ENCODE measurements around the gene INPP5F.

Gene INPP5F

DNA sequence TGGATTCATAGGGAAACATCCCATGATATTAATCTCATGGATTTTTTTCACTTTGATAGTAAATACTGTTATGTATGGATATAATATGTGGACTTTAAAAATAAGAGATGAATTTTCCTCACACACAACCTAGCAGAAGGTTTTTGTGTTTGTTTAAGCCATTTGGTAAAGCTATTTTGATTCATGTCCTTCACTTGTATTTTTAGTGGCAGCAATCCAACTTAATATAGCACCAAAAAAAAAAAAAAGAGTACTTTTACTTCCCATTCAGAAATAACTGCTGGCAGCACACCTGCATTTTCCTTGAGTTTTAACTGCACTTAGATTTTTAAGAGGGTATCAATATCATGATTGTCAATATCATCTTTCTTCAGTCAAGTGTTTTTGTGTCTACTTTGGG, 86.8 kb downstream of the INPP5F start:
- H3K27ac ChIP-seq = no peak overlapping the region
- H3K36me3 ChIP-seq (ENCODE audit: insufficient read depth) = no peaks in the 10 kb centered on the region
- H3K4me2 ChIP-seq = no peak overlapping the region
- H3K9ac ChIP-seq = no peak overlapping the region
- TF ChIP-seq, protein P1, sequence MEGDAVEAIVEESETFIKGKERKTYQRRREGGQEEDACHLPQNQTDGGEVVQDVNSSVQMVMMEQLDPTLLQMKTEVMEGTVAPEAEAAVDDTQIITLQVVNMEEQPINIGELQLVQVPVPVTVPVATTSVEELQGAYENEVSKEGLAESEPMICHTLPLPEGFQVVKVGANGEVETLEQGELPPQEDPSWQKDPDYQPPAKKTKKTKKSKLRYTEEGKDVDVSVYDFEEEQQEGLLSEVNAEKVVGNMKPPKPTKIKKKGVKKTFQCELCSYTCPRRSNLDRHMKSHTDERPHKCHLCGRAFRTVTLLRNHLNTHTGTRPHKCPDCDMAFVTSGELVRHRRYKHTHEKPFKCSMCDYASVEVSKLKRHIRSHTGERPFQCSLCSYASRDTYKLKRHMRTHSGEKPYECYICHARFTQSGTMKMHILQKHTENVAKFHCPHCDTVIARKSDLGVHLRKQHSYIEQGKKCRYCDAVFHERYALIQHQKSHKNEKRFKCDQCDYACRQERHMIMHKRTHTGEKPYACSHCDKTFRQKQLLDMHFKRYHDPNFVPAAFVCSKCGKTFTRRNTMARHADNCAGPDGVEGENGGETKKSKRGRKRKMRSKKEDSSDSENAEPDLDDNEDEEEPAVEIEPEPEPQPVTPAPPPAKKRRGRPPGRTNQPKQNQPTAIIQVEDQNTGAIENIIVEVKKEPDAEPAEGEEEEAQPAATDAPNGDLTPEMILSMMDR (conservative IDR thresholded peaks at IDR 0.05; ENCODE audit: low read depth, low read length) = no peak
- no peak overlapping the region for H2AFZ ChIP-seq (ENCODE audit: low read depth)
- no peaks in the 10 kb centered on the region for H3K27me3 ChIP-seq (ENCODE audit: insufficient read depth, low read depth)
- H4K20me1 ChIP-seq (ENCODE audit: insufficient read depth) = no peaks in the 10 kb centered on the region
- no peak overlapping the region for H3K4me3 ChIP-seq (IDR thresholded peaks at IDR 0.05; ENCODE audit: insufficient read depth, low read depth, low read length)
- H3K4me1 ChIP-seq (ENCODE audit: low read depth, poor library complexity, severe bottlenecking) = peaks cover 42% of the 10 kb centered on the region
- H3K79me2 ChIP-seq (ENCODE audit: insufficient read depth, low read depth) = no peaks in the 10 kb centered on the region

DNA sequence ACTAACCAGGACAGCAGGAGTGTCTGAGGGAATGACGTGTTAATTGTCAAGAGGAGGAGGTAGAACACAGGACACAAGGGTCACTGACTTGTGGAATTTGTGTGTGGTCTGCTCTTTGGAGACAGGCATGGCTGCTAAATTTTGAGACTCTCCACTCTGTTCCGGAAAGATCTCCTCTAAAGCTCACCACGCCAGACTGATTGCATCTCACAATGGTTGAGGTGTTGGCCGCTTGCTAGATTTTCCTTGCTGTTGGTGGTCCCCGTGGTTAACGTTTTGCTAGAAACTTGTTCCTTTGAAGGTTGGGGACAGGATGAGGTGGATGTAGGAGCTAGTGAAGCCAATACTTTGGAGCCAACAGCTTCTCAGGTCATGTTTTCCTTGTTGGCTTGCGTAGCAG, 89.8 kb downstream of the INPP5F start:
- H3K9ac ChIP-seq = no peak overlapping the region
- no peak overlapping the region for H3K4me2 ChIP-seq
- H3K27ac ChIP-seq = no peak overlapping the region
- H4K20me1 ChIP-seq (ENCODE audit: insufficient read depth) = no peaks in the 10 kb centered on the region
- no peak overlapping the region for H2AFZ ChIP-seq (ENCODE audit: low read depth)
- TF ChIP-seq, protein P1 (conservative IDR thresholded peaks at IDR 0.05; ENCODE audit: low read depth, low read length) = no peak
- peaks cover 12% of the 10 kb centered on the region for H3K4me1 ChIP-seq (ENCODE audit: low read depth, poor library complexity, severe bottlenecking)
- no peak overlapping the region for H3K4me3 ChIP-seq (IDR thresholded peaks at IDR 0.05; ENCODE audit: insufficient read depth, low read depth, low read length)
- no peaks in the 10 kb centered on the region for H3K36me3 ChIP-seq (ENCODE audit: insufficient read depth)
- H3K27me3 ChIP-seq (ENCODE audit: insufficient read depth, low read depth) = no peaks in the 10 kb centered on the region
- no peaks in the 10 kb centered on the region for H3K79me2 ChIP-seq (ENCODE audit: insufficient read depth, low read depth)

DNA sequence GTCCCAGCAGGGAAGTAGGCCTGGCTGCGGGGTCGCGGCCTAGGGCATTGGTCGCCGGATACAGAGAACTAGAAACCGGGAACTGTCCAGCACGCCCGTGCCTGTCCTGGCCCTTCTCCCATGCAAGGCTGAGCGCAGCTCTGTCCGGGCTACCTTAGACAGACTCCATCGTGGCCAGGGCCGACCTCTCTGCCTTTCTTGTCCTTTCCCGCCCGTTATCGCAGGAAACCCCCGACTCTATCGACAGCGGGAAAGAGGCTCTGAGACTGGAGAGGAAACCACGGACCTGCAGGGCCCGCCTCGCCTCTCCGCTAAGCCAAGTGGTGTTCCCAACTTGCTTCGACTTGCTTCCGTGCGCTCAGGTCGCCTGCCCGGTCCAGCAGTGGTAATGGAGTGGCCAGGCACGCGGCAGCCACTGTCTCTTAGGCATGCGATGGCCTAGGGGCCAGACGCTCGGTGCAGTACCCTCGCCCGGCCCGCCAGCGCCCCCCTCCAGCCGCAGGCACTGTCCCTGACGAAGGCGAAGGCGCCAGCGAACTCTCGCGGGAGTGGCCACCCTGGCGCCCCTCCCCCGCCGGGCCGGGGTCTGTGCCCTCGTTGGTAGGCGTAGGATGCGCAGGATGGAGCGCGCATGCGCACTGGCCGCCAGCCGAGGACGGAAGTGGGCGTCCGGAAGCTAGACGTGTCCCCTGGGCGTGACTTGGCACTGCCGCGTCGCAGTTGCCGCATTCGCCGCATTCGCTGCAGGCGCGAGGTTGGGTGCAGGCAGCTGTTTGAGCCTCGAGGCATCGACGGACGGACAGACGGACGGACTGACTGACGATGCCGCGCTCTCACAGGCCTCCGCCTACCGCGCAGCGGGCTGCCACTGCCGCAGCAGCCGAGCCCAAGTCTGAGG, 92.4 kb downstream of the INPP5F start:
- H3K27ac ChIP-seq = no peak overlapping the region
- H4K20me1 ChIP-seq (ENCODE audit: insufficient read depth) = no peaks in the 10 kb centered on the region
- TF ChIP-seq, protein P1 (conservative IDR thresholded peaks at IDR 0.05; ENCODE audit: low read depth, low read length) = no peak
- H2AFZ ChIP-seq (ENCODE audit: low read depth) = no peak overlapping the region
- H3K9ac ChIP-seq = no peak overlapping the region
- H3K4me3 ChIP-seq (IDR thresholded peaks at IDR 0.05; ENCODE audit: insufficient read depth, low read depth, low read length) = no peak overlapping the region
- H3K4me1 ChIP-seq (ENCODE audit: low read depth, poor library complexity, severe bottlenecking) = no peaks in the 10 kb centered on the region
- no peaks in the 10 kb centered on the region for H3K27me3 ChIP-seq (ENCODE audit: insufficient read depth, low read depth)
- no peaks in the 10 kb centered on the region for H3K79me2 ChIP-seq (ENCODE audit: insufficient read depth, low read depth)
- no peaks in the 10 kb centered on the region for H3K36me3 ChIP-seq (ENCODE audit: insufficient read depth)
- H3K4me2 ChIP-seq = no peak overlapping the region

DNA sequence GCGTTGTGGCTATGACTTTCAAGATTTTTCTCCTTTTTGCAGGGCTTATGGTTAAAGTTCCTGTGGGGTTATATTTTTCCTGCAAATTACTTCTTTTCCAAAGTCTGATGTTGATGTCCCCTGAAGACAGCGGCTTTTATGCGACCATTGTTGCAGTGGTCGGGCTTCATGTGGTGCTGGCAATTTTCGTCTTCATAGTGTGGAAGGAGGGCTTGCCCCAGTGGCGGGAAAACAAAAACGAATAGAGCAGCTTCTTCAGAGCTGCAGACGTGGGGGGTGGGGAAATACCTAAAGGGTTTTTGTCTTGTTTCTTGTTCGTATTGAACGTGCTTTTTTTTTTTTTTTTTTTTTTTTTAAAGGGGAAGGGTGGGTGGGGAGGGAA, 93.0 kb downstream of the INPP5F start:
- TF ChIP-seq, protein P1 (conservative IDR thresholded peaks at IDR 0.05; ENCODE audit: low read depth, low read length) = no peak
- Histone ChIP-seq H3K36me3 (ENCODE audit: insufficient read depth) (no peaks in the 10 kb centered on the region), H2AFZ (ENCODE audit: low read depth) (no peak overlapping the region), H3K4me2 (no peak overlapping the region), H3K27ac (no peak overlapping the region), H3K27me3 (ENCODE audit: insufficient read depth, low read depth) (no peaks in the 10 kb centered on the region), H3K4me1 (ENCODE audit: low read depth, poor library complexity, severe bottlenecking) (no peaks in the 10 kb centered on the region), H3K9ac (no peak overlapping the region), H3K79me2 (ENCODE audit: insufficient read depth, low read depth) (no peaks in the 10 kb centered on the region), H4K20me1 (ENCODE audit: insufficient read depth) (no peaks in the 10 kb centered on the region), H3K4me3 (IDR thresholded peaks at IDR 0.05; ENCODE audit: insufficient read depth, low read depth, low read length) (no peak overlapping the region)

Measured in KMS-11 (cell line).